ENCODE data around the gene CPSF4L. TPM values are rescaled to one million over a fixed set of nuclear protein-coding genes. Genes with fewer than 3 reads are reported as not detected.

CPSF4L gene
- total and polyA plus RNA-seq, 2 of the 13 experiments (the other 11 are each of a cell fraction or from before 2014, with no cell fraction given) = 0.73 to 1.6 TPM

GRCh38 chr17:73272906-73273218 is 11.2 kb upstream of the CPSF4L start (continued):
- no peak for TF ChIP-seq KIAA2018 (CRISPR knock-in tag; IDR thresholded peaks at IDR 0.05; ENCODE audit: borderline replicate concordance)
- TF ChIP-seq NR2F1 (CRISPR knock-in tag; IDR thresholded peaks at IDR 0.05) = peak; percentile 51 to 55; a peak in 2 of 4 replicates
- TF ChIP-seq CC2D1A (CRISPR knock-in tag; IDR thresholded peaks at IDR 0.05) = 0 out of 2 replicates have a peak, but pooled peaks have one; percentile 84
- TF ChIP-seq ZNF232 (CRISPR knock-in tag; IDR thresholded peaks at IDR 0.05; ENCODE audit: borderline replicate concordance) = 0 out of 2 replicates have a peak, but pooled peaks have one; percentile 52
- TF ChIP-seq NFIB (CRISPR knock-in tag; IDR thresholded peaks at IDR 0.05; ENCODE audit: borderline replicate concordance) = no peak
- TF ChIP-seq ZBTB7B (CRISPR knock-in tag; IDR thresholded peaks at IDR 0.05) = peak; percentile 97
- no peak for TF ChIP-seq ZNF576 (CRISPR knock-in tag; IDR thresholded peaks at IDR 0.05)
- peak; percentile 82 for TF ChIP-seq ZFP1 (CRISPR knock-in tag; IDR thresholded peaks at IDR 0.05)
- no peak for TF ChIP-seq GPN1 (CRISPR knock-in tag; IDR thresholded peaks at IDR 0.05; ENCODE audit: borderline replicate concordance)
- no peak for TF ChIP-seq NR1H2 (CRISPR knock-in tag; IDR thresholded peaks at IDR 0.05; ENCODE audit: borderline replicate concordance, low read depth)
- TF ChIP-seq DMAP1 (CRISPR knock-in tag; IDR thresholded peaks at IDR 0.05) = peak; percentile 58; the same call in 1 of the 2 replicates
- no peak for TF ChIP-seq ATF6 (CRISPR knock-in tag; conservative IDR thresholded peaks at IDR 0.05)
- peak; percentile 56; the same call in 1 of the 2 replicates for TF ChIP-seq ARID3A (IDR thresholded peaks at IDR 0.05; ENCODE audit: low read depth, low read length)
- no peak for TF ChIP-seq SRSF4 (IDR thresholded peaks at IDR 0.05; ENCODE audit: low read depth, low read length, poor library complexity, severe bottlenecking)
- no peak for TF ChIP-seq EZH2 (conservative IDR thresholded peaks at IDR 0.05; ENCODE audit: low read depth, low read length)
- TF ChIP-seq EP300 (IDR thresholded peaks at IDR 0.05; ENCODE audit: low read depth in 2 of 2, low read length in 2 of 2) = peak; percentile 76 to 96; a peak in 2 of 4 replicates
- peak; percentile 81 for TF ChIP-seq EP300 (CRISPR knock-in tag; IDR thresholded peaks at IDR 0.05; ENCODE audit: borderline replicate concordance)
- TF ChIP-seq ZBTB3 (CRISPR knock-in tag; IDR thresholded peaks at IDR 0.05; ENCODE audit: borderline replicate concordance, low read depth) = peak; percentile 37; the same call in 1 of the 2 replicates
- TF ChIP-seq HMG20B (CRISPR knock-in tag; conservative IDR thresholded peaks at IDR 0.05) = peak; percentile 71; the same call in 1 of the 2 replicates

Measured in HepG2 (cell line).